Uterus (tissue), 4 donors: ENCODE measurements around the gene ASIC2. TPM values are rescaled to one million over a fixed set of nuclear protein-coding genes. Genes with fewer than 3 reads are reported as not detected.

Experiments used
- DNase-seq, 2 donors: peaks; one replicate each; pipeline ENCODE4 v3.0.0-alpha.2; 2019 to 2020
- H3K27ac ChIP-seq, 2 donors: fragments of 200-600 bp; sonication (generic); 1 replicate in 1 of 2; 2 replicates in 1 of 2; pipeline ENCODE4 v1.5.1; 2016 to 2018
- H3K27me3 ChIP-seq, 2 donors: fragments of 200-600 bp; sonication (generic); one replicate each; pipeline ENCODE4 v1.5.1; 2018 to 2019; ENCODE audit warnings: control low read depth in 1 of 2
- H3K36me3 ChIP-seq, 2 donors: fragments of 200-600 bp; sonication (generic); one replicate each; pipeline ENCODE4 v1.5.1; 2019; ENCODE audit warnings: control low read depth in 1 of 2
- H3K4me1 ChIP-seq, 2 donors: fragments of 200-600 bp; sonication (generic); one replicate each; pipeline ENCODE4 v1.5.1; 2018 to 2019; ENCODE audit warnings: control low read depth in 1 of 2
- H3K4me3 ChIP-seq, 2 donors: fragments of 200-600 bp; sonication (generic); 1 replicate in 1 of 2; 2 replicates in 1 of 2; pipeline ENCODE4 v1.5.1; 2018 to 2019; ENCODE audit warnings: mild to moderate bottlenecking in 1 of 2
- H3K9me3 ChIP-seq, 2 donors: fragments of 200-600 bp; sonication (generic); one replicate each; pipeline ENCODE4 v1.5.1; 2019; ENCODE audit warnings: control low read depth in 1 of 2
- POLR2A ChIP-seq, 2 donors: fragments of 450-650 bp; IDR thresholded peaks; one replicate each; pipeline ENCODE4 v1.6.1; 2016; ENCODE audit warnings: antibody characterized with exemption in 2 of 2, mild to moderate bottlenecking in 1 of 2, moderate library complexity in 1 of 2
- intact Hi-C: fragments of 100-400 bp; cut with DNase I; formaldehyde crosslinking; loops from one replicate; pipeline ENCODE4 v1.15.1; 2023; ENCODE audit warnings: low total_unique reads
- total RNA-seq, 4 donors: library from RNA; depleted of rRNA in 3 of 4; stranded (reverse); fragments of >200 nt in 3 of 4; gene quantifications; one replicate each; pipeline versions ENCODE4 v1.1.0 to v1.2.4, GENCODE V29; 2014 to 2023
- TF ChIP-seq, protein P1 (sequence below), 4 experiments: fragments of 200-600 bp in 2 of 4; fragments of 450-650 bp in 2 of 4; sonication (generic) in 2 of 4; IDR thresholded peaks; one replicate each; pipeline ENCODE4 v1.5.1; 2016 to 2019; ENCODE audit warnings: antibody characterized with exemption in 4 of 4, mild to moderate bottlenecking in 2 of 4, moderate library complexity in 1 of 4
- donor health status: DM: yes; HTN: yes; CAD: no.

The ASIC2 gene
- total RNA-seq, 4 donors from 2014 or later, result 1.2 to 1.4 TPM; not detected in 2

DNA sequence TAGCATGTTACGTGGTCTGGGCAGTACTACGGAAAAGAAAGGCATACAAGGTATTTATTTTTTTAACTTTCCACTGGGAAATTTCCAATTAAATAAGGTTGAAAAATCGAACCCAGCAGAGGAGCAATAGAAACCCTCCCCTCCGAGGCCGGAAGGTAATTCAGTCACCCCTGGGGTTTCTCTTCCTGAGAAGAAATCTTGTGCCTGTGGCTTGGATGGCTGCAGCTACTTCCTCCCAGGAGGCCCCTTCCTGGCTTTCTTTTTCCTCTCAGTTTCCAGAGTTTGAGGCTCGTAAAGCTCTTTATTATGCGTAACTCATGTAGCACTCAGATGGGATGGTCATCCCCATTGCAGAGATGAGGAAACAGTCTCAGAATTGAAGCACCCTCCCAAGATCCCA, 140.3 kb downstream of the ASIC2 start:
- no peak overlapping the region for H3K4me3 ChIP-seq
- intact Hi-C loops, result no loop called here
- no peaks in the 10 kb centered on the region for H3K27me3 ChIP-seq
- H3K9me3 ChIP-seq, result no peaks in the 10 kb centered on the region
- no peak for DNase-seq
- H3K4me1 ChIP-seq, result no peaks in the 10 kb centered on the region
- TF ChIP-seq POLR2A (IDR thresholded peaks at IDR 0.05), result no peak
- TF ChIP-seq, protein P1, sequence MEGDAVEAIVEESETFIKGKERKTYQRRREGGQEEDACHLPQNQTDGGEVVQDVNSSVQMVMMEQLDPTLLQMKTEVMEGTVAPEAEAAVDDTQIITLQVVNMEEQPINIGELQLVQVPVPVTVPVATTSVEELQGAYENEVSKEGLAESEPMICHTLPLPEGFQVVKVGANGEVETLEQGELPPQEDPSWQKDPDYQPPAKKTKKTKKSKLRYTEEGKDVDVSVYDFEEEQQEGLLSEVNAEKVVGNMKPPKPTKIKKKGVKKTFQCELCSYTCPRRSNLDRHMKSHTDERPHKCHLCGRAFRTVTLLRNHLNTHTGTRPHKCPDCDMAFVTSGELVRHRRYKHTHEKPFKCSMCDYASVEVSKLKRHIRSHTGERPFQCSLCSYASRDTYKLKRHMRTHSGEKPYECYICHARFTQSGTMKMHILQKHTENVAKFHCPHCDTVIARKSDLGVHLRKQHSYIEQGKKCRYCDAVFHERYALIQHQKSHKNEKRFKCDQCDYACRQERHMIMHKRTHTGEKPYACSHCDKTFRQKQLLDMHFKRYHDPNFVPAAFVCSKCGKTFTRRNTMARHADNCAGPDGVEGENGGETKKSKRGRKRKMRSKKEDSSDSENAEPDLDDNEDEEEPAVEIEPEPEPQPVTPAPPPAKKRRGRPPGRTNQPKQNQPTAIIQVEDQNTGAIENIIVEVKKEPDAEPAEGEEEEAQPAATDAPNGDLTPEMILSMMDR (IDR thresholded peaks at IDR 0.05), result no peak
- no peaks in the 10 kb centered on the region for H3K36me3 ChIP-seq
- no peak overlapping the region for H3K27ac ChIP-seq

DNA sequence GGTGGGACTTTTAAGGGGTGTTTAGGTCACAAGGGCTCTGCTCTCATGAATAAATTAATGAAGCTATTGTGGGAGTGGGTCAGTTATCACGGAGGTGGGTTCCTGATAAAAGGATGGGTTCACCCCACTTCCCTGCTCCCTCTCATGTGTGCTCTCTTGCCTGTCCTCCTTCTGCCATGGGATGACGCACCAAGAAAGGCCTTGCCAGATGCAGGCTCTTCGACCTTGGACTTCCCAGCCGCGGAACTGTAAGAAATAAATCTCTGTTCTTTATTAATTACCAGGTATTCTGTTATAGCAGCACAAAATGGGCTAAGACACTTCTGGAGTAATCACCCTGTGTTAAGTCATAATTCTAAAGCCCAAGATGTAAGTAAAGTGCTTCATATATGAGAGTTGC, 141.5 kb downstream of the ASIC2 start:
- Histone ChIP-seq H3K9me3 (no peaks in the 10 kb centered on the region), H3K36me3 (no peaks in the 10 kb centered on the region), H3K27me3 (no peaks in the 10 kb centered on the region), H3K4me1 (no peaks in the 10 kb centered on the region), H3K4me3 (no peak overlapping the region), H3K27ac (no peak overlapping the region)
- intact Hi-C loops, result no loop called here
- no peak for DNase-seq
- no peak for TF ChIP-seq POLR2A (IDR thresholded peaks at IDR 0.05)
- TF ChIP-seq, protein P1 (IDR thresholded peaks at IDR 0.05), result no peak

DNA sequence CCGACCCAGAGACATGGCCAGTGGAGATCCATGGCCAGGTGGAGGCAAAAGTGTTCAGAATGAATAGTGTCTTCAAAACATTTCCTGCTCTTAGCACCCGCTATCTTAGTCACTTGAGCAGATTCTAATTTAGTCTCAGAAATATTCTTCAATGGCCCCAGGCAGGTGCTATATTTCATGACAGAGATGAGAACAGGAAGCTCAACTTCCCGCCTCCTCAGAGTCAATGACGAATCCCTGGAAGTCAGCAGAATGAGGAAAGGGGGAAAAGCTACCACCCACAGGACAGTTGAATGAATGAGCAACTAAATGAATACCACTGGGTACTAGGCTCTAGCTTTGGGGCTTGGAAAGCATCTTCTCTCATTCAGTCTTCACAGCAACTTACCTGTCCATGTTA, 147.2 kb downstream of the ASIC2 start:
- Histone ChIP-seq H3K27ac (no peak overlapping the region), H3K36me3 (no peaks in the 10 kb centered on the region), H3K4me3 (no peak overlapping the region), H3K27me3 (no peaks in the 10 kb centered on the region), H3K4me1 (no peaks in the 10 kb centered on the region), H3K9me3 (no peaks in the 10 kb centered on the region)
- no peak for TF ChIP-seq POLR2A (IDR thresholded peaks at IDR 0.05)
- TF ChIP-seq, protein P1 (IDR thresholded peaks at IDR 0.05), result no peak
- intact Hi-C loops, result no loop called here
- no peak for DNase-seq

DNA sequence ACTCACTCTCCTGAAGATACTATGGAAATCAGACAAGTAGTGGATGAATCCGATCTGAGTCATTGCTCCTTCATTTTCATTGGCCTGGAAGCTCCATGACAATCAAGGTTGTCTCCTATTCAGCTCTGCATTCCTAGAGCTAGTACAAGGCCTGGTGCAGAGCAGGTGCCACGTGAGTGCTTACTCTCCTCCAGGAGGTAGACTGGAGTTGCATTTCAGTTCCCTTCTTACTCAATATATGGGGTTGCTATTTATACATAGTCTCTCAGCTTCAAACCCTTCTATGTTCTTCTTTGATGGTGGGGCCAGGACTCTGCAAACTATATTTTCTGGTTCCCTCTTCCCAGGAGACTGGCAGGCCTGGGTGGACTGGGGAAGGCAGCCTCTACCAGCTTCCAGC, 148.3 kb downstream of the ASIC2 start:
- Histone ChIP-seq H3K36me3 (no peaks in the 10 kb centered on the region), H3K27ac (no peak overlapping the region), H3K4me3 (no peak overlapping the region), H3K4me1 (no peaks in the 10 kb centered on the region), H3K27me3 (no peaks in the 10 kb centered on the region), H3K9me3 (no peaks in the 10 kb centered on the region)
- intact Hi-C loops, result no loop called here
- TF ChIP-seq, protein P1 (IDR thresholded peaks at IDR 0.05), result no peak
- TF ChIP-seq POLR2A (IDR thresholded peaks at IDR 0.05), result no peak
- no peak for DNase-seq

DNA sequence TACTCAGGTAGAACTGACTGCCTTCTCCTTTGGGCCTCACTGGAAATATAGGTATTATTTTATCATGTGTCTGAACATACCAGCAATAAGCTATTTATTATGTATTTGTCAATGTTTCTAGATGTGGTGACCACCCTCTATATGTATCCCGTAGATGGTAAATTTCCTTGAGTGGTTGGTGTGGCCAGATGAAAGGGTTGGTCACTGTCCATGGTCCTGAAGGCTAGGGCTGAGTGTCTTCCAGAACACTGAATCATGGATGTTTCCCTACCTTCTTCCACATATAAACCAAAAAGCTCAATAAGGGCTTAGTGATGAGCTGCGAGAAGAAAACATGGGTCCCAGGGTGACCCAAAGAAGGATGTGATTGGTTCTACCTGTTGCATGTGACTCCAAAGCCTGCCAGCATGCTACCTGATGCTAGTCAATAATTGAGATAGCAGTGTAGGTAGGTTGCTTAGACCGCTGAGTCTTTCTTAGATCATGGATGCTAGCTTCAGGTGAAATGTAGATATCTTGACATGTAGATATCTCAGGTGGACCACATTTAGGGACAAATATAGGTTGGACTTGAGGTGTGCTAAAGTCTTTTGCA, 150.3 kb downstream of the ASIC2 start:
- Histone ChIP-seq H3K27ac (no peak overlapping the region), H3K27me3 (no peaks in the 10 kb centered on the region), H3K36me3 (no peaks in the 10 kb centered on the region), H3K9me3 (no peaks in the 10 kb centered on the region), H3K4me1 (no peaks in the 10 kb centered on the region), H3K4me3 (no peak overlapping the region)
- no peak for DNase-seq
- no peak for TF ChIP-seq POLR2A (IDR thresholded peaks at IDR 0.05)
- TF ChIP-seq, protein P1 (IDR thresholded peaks at IDR 0.05), result no peak
- intact Hi-C loops, result no loop called here
